ENCODE data around the gene NMT2. TPM values are rescaled to one million over a fixed set of nuclear protein-coding genes. Genes with fewer than 3 reads are reported as not detected.

Gene NMT2
- total RNA-seq, 1 donor from 2014 or later = 17.4 TPM

GRCh38 chr10:15069230-15069629, 99.3 kb downstream of the NMT2 start:
- Mint-ChIP-seq H3K27ac (ENCODE audit: unreplicated experiment) (no peak overlapping the region), H3K36me3 (ENCODE audit: unreplicated experiment) (peaks cover 8% of the 10 kb centered on the region), H3K27me3 (ENCODE audit: unreplicated experiment) (peaks cover 22% of the 10 kb centered on the region), H3K4me1 (ENCODE audit: unreplicated experiment) (no peaks in the 10 kb centered on the region), H3K4me3 (ENCODE audit: unreplicated experiment) (no peak overlapping the region), H3K9me3 (ENCODE audit: unreplicated experiment) (peaks cover 19% of the 10 kb centered on the region)
- no peak for TF ChIP-seq CTCF (IDR thresholded peaks at IDR 0.05)
- no peak for DNase-seq (ENCODE audit: extremely low spot score, unreplicated experiment)

GRCh38 chr10:15068802-15069201, 99.7 kb downstream of the NMT2 start:
- no peaks in the 10 kb centered on the region for H3K4me1 Mint-ChIP-seq (ENCODE audit: unreplicated experiment)
- no peak for DNase-seq (ENCODE audit: extremely low spot score, unreplicated experiment)
- H3K9me3 Mint-ChIP-seq (ENCODE audit: unreplicated experiment) = peaks cover 20% of the 10 kb centered on the region
- no peak overlapping the region for H3K27ac Mint-ChIP-seq (ENCODE audit: unreplicated experiment)
- peaks cover 8% of the 10 kb centered on the region for H3K36me3 Mint-ChIP-seq (ENCODE audit: unreplicated experiment)
- H3K27me3 Mint-ChIP-seq (ENCODE audit: unreplicated experiment) = peaks cover 24% of the 10 kb centered on the region
- H3K4me3 Mint-ChIP-seq (ENCODE audit: unreplicated experiment) = no peak overlapping the region
- TF ChIP-seq CTCF (IDR thresholded peaks at IDR 0.05) = no peak

- TF ChIP-seq CTCF (IDR thresholded peaks at IDR 0.05) = no peak
- H3K27me3 Mint-ChIP-seq (ENCODE audit: unreplicated experiment) = peaks cover 23% of the 10 kb centered on the region
- no peak for DNase-seq (ENCODE audit: extremely low spot score, unreplicated experiment)
- peaks cover 5% of the 10 kb centered on the region for H3K36me3 Mint-ChIP-seq (ENCODE audit: unreplicated experiment)
- H3K4me3 Mint-ChIP-seq (ENCODE audit: unreplicated experiment) = no peak overlapping the region
- no peak overlapping the region for H3K27ac Mint-ChIP-seq (ENCODE audit: unreplicated experiment)
- no peaks in the 10 kb centered on the region for H3K4me1 Mint-ChIP-seq (ENCODE audit: unreplicated experiment)
- peaks cover 17% of the 10 kb centered on the region for H3K9me3 Mint-ChIP-seq (ENCODE audit: unreplicated experiment)
Measured at GRCh38 chr10:15067154-15067553, 101.3 kb downstream of the NMT2 start.

- no peak overlapping the region for H3K4me3 Mint-ChIP-seq (ENCODE audit: unreplicated experiment)
- DNase-seq (ENCODE audit: extremely low spot score, unreplicated experiment) = no peak
- H3K9me3 Mint-ChIP-seq (ENCODE audit: unreplicated experiment) = peaks cover 26% of the 10 kb centered on the region
- H3K27me3 Mint-ChIP-seq (ENCODE audit: unreplicated experiment) = peaks cover 43% of the 10 kb centered on the region
- peaks cover 13% of the 10 kb centered on the region for H3K36me3 Mint-ChIP-seq (ENCODE audit: unreplicated experiment)
- no peak overlapping the region for H3K27ac Mint-ChIP-seq (ENCODE audit: unreplicated experiment)
- H3K4me1 Mint-ChIP-seq (ENCODE audit: unreplicated experiment) = no peaks in the 10 kb centered on the region
- no peak for TF ChIP-seq CTCF (IDR thresholded peaks at IDR 0.05)
Measured at GRCh38 chr10:15060638-15061037, 107.9 kb downstream of the NMT2 start.

GRCh38 chr10:15059914-15060313, 108.6 kb downstream of the NMT2 start:
- H3K27ac Mint-ChIP-seq (ENCODE audit: unreplicated experiment) = no peak overlapping the region
- peaks cover 45% of the 10 kb centered on the region for H3K27me3 Mint-ChIP-seq (ENCODE audit: unreplicated experiment)
- no peak for TF ChIP-seq CTCF (IDR thresholded peaks at IDR 0.05)
- H3K9me3 Mint-ChIP-seq (ENCODE audit: unreplicated experiment) = peaks cover 19% of the 10 kb centered on the region
- no peak for DNase-seq (ENCODE audit: extremely low spot score, unreplicated experiment)
- no peaks in the 10 kb centered on the region for H3K4me1 Mint-ChIP-seq (ENCODE audit: unreplicated experiment)
- peaks cover 8% of the 10 kb centered on the region for H3K36me3 Mint-ChIP-seq (ENCODE audit: unreplicated experiment)
- no peak overlapping the region for H3K4me3 Mint-ChIP-seq (ENCODE audit: unreplicated experiment)

Data from osteocyte (in vitro differentiated cells).